Measurements from ENCODE around the gene GRM7.

Gene GRM7

DNA sequence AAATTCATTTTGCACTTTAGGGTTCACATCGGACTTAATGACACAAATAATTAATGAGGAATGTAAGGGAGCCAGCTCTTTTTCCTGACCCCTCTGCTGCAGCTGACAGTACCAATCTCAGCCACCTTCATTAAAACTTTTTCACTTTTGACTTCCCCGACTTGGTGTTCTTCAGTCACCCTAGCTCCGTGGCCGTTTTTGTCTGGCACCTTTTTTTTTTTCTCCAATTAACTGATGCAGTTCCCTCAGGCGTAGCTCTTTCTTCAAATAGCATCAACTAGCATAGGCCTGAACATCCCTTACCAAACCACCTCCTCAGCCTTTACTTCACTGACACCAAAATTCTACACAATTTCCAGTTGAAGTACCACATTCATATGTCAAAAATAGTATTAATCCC lies 350.8 kb downstream of the GRM7 start:
- TF ChIP-seq, protein P1, sequence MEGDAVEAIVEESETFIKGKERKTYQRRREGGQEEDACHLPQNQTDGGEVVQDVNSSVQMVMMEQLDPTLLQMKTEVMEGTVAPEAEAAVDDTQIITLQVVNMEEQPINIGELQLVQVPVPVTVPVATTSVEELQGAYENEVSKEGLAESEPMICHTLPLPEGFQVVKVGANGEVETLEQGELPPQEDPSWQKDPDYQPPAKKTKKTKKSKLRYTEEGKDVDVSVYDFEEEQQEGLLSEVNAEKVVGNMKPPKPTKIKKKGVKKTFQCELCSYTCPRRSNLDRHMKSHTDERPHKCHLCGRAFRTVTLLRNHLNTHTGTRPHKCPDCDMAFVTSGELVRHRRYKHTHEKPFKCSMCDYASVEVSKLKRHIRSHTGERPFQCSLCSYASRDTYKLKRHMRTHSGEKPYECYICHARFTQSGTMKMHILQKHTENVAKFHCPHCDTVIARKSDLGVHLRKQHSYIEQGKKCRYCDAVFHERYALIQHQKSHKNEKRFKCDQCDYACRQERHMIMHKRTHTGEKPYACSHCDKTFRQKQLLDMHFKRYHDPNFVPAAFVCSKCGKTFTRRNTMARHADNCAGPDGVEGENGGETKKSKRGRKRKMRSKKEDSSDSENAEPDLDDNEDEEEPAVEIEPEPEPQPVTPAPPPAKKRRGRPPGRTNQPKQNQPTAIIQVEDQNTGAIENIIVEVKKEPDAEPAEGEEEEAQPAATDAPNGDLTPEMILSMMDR (IDR thresholded peaks at IDR 0.05; ENCODE audit: low read depth, low read length): no peak
- no peak for DNase-seq (ENCODE audit: extremely low read depth, low read depth)

DNA sequence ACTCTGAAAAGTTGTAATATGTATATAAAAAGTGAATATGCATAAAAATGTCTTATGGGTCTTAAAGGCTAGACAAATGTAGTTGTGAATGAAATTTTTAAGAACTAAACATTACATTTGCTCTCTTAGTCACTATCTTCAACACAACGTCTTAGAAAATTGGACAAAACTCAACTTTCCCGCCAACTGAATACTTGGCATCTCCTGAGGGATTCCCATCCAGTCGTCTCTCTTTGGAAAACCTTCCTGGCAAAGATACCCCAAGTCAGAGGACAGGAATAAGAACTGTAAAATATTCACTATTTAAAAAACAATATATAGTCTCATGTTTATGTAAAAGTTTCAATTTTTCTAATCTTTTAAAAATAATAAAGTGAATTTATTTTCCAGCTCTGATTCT lies 354.8 kb downstream of the GRM7 start:
- TF ChIP-seq, protein P1 (IDR thresholded peaks at IDR 0.05; ENCODE audit: low read depth, low read length): no peak
- no peak for DNase-seq (ENCODE audit: extremely low read depth, low read depth)

DNA sequence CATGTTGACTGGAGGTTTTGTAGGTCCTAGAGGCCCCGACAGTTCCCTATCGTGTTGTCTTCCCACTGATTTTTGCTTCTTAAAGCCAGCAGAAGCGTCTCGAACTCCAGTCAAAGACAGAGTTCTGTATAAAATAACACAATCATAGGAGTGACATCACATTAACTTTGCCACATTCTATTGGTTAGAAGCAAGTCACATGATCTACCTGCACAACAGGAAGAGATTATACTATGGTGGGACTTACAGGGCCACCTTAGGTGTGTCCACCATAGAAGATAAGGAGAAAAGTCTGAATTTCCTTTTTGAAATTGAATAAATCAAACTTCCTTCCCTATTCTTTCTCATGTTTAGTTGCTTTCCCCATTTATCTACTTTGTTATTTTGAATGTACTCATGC lies 365.5 kb downstream of the GRM7 start:
- DNase-seq (ENCODE audit: extremely low read depth, low read depth): no peak
- TF ChIP-seq, protein P1 (IDR thresholded peaks at IDR 0.05; ENCODE audit: low read depth, low read length): no peak

DNA sequence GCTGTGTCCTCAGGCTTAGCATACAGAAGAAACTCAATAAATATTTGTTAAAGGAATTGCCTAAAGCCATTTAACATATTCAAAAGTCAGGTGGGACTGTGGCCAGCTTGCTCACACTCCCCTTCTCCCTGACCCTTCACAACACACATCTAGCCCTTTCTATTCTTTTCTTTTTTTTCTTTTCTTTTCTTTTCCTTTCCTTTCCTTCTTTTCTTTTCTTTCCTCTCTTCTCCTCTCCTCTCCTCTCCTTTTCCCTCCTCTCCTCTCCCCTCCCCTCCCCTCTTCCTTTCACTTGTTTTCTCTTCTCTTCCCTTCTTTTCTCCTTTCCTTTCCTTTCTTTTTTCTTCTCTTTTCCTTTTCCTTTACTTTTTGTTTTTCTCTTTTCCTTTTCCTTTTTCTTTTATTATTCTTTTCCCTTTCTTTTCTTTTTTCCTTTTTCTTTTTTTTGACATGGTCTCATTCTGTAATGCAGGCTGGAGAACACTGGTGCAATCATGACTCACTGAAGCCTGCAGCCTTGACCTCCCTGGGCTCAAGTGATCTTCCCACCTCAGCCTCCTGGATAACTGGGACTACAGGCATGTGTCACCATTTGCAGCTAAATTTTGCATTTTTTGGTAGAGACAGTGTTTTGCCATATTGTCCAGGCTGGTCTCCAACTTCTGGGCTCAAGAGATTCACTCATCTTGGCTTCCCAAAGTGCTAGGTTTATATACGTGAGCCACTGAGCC lies 377.8 kb downstream of the GRM7 start:
- DNase-seq (ENCODE audit: extremely low read depth, low read depth): no peak
- TF ChIP-seq, protein P1 (IDR thresholded peaks at IDR 0.05; ENCODE audit: low read depth, low read length): no peak

DNA sequence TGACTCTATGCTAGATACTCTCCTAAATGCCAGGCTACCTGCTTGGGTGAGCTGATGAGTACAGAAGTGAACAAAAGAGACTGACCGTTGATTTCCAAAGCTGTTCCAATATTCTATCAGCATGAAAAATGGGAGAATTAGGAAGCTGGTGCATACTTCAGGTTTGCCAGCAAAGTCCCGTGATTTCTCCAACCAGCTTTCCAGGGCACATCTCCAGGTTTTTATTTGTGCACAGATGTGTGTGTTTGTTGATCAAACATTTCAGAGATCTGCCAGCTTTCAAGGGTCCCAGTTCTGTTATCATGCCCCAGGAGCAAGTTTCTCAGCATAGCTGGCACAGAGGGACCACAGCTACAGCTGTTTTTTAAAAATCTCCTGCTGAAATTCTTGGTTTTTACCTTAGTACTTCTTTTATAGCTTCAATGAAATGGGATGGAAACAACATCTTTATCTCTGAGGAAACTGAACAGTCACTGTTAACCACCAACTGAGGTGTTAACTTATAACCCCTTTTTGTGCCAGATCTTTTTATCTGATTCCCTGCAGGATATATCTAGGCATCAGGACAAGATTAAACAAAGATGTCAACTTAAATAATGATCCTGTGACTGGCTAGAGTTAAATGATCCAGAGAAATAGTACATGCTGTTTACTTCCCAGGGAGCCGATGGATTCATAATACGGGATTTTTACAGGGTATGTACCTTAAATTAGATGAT lies 380.8 kb downstream of the GRM7 start:
- DNase-seq (ENCODE audit: extremely low read depth, low read depth): no peak
- TF ChIP-seq, protein P1 (IDR thresholded peaks at IDR 0.05; ENCODE audit: low read depth, low read length): no peak

DNA sequence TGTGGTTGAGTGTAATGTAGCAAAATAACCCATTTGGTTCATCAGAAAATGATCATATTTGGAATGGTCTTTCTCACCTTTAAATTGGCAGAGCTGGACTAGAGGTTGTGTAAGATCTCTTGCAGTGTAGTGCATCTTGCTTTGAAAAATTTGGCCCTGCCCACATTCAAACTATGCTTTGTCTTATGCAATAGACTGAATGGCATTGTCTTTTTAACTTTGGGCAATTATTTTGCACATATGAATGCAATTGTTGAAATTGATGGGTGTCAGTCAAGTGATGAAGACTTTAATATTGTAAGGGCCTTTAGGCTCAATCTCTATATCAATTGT lies 381.4 kb downstream of the GRM7 start:
- DNase-seq (ENCODE audit: extremely low read depth, low read depth): no peak
- TF ChIP-seq, protein P1 (IDR thresholded peaks at IDR 0.05; ENCODE audit: low read depth, low read length): no peak

DNA sequence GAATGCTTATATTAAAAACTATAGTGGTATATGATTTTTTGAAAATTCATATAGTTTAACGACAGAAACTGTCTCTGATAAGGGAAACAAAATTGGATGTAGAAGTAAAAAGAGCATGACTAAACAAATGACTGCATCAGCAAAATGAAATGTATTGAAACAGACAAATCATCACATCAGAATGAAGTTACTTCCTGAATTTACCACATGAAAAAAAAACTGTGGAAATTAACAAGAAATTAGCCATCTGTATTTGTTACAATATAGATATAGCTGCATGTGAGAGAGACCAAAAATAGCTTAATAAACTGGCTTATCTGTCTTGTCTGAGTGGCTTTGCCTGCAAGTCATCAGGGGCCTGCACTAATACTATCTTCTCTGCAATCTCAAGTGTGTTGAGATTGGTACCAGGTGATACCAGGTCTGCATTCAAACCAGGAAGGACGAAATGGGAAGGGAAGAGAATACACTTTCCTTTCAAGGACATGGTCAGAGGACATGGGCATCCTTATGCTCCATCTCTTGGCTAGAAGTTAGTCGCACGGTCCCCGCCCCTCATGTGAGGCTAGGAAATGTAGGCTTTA lies 388.7 kb downstream of the GRM7 start:
- DNase-seq (ENCODE audit: extremely low read depth, low read depth): no peak
- TF ChIP-seq, protein P1 (IDR thresholded peaks at IDR 0.05; ENCODE audit: low read depth, low read length): no peak

Measured in AG09319 (cell line).